H1 (cell line): ENCODE data around the gene IDH3A. TPM values are rescaled to one million over a fixed set of nuclear protein-coding genes. Genes with fewer than 3 reads are reported as not detected.

Source experiments
- CTCF ChIA-PET: fragments of 300-600 bp; sonication (Branson Sonifier 250); formaldehyde crosslinking; loops from one replicate; lab custom pipeline; 2021; ENCODE audit not compliant: partially characterized antibody; lab: Charles Lee
- POLR2A ChIA-PET: fragments of 300-600 bp; sonication (Branson Sonifier 250); formaldehyde crosslinking; loops from one replicate; lab custom pipeline; 2021; ENCODE audit warnings: inconsistent platforms; ENCODE audit not compliant: partially characterized antibody; lab: Charles Lee
- DNase-seq, 2 experiments: peaks; one replicate each; pipeline versions ENCODE4 v3.0.0 to v3.0.0-alpha.2; 2010 to 2022; ENCODE audit warnings: low spot score in 2 of 2, low read depth in 1 of 2, mixed read lengths in 1 of 2
- FAIRE-seq: peaks from 2 replicates; lab custom pipeline; 2011; peaks lifted over from hg19 to GRCh38; lab: Jason Lieb, UNC
- H2AFZ ChIP-seq: 2 replicates; pipeline ENCODE4 v1.8.1; 2012; ENCODE audit warnings: low read length, inconsistent platforms
- H2AK5ac ChIP-seq: 2 replicates; pipeline ENCODE4 v1.6.1; 2013; ENCODE audit warnings: low read depth, low read length
- H2BK120ac ChIP-seq: replicated peaks from 2 replicates; pipeline ENCODE3; 2013; ENCODE audit warnings: low read depth, low read length, inconsistent platforms
- H2BK12ac ChIP-seq: 2 replicates; pipeline ENCODE4 v1.6.1; 2013; ENCODE audit warnings: low read depth, low read length
- H2BK15ac ChIP-seq: 2 replicates; pipeline ENCODE4 v1.6.1; 2013; ENCODE audit warnings: low read length
- H2BK20ac ChIP-seq: 2 replicates; pipeline ENCODE4 v1.6.1; 2013; ENCODE audit warnings: low read length
- H2BK5ac ChIP-seq: 2 replicates; pipeline ENCODE4 v1.6.1; 2013; ENCODE audit warnings: low read depth, low read length
- H3K14ac ChIP-seq: 2 replicates; pipeline ENCODE4 v1.6.1; 2013; ENCODE audit warnings: inconsistent platforms; ENCODE audit not compliant: insufficient read length
- H3K18ac ChIP-seq: 2 replicates; pipeline ENCODE4 v1.6.1; 2013; ENCODE audit warnings: low read length; ENCODE audit errors: extremely low read depth
- H3K23ac ChIP-seq: 2 replicates; pipeline ENCODE4 v1.6.1; 2013; ENCODE audit warnings: inconsistent platforms; ENCODE audit not compliant: insufficient read length
- H3K23me2 ChIP-seq: 2 replicates; pipeline ENCODE4 v1.6.1; 2013; ENCODE audit warnings: low read depth, low read length
- H3K27ac ChIP-seq: 2 replicates; pipeline ENCODE4 v1.6.1; 2011; ENCODE audit warnings: low read depth, low read length, inconsistent platforms
- H3K27me3 ChIP-seq, 4 experiments: replicated peaks in 1 of 4; 1 replicate in 1 of 4; 2 replicates in 3 of 4; pipeline versions ENCODE4 v1.6.1 to v1.8.1; 2011 to 2013; ENCODE audit warnings: low read length in 3 of 4, mild to moderate bottlenecking in 3 of 4, inconsistent platforms in 2 of 4, mixed read lengths in 2 of 4, moderate library complexity in 1 of 4; ENCODE audit not compliant: control insufficient read depth in 3 of 4, insufficient read depth in 3 of 4; ENCODE audit errors: extremely low read depth in 1 of 4
- H3K36me3 ChIP-seq, 4 experiments: 2 replicates each; pipeline versions ENCODE4 v1.6.1 to v1.8.1; 2011 to 2013; ENCODE audit warnings: mild to moderate bottlenecking in 4 of 4, low read length in 3 of 4, moderate library complexity in 2 of 4, control low read depth in 1 of 4, inconsistent platforms in 1 of 4; ENCODE audit not compliant: insufficient read depth in 4 of 4, control insufficient read depth in 2 of 4
- H3K4ac ChIP-seq: replicated peaks from 2 replicates; pipeline ENCODE3; 2013; ENCODE audit warnings: low read length, low read depth, mixed read lengths, inconsistent platforms; ENCODE audit not compliant: insufficient read length
- H3K4me1 ChIP-seq, 4 experiments: replicated peaks in 1 of 4; 1 replicate in 1 of 4; 2 replicates in 3 of 4; pipeline versions ENCODE4 v1.6.1 to v1.8.1; 2011 to 2013; ENCODE audit warnings: low read length in 3 of 4, inconsistent platforms in 2 of 4, mixed read lengths in 1 of 4; ENCODE audit not compliant: insufficient read depth in 4 of 4, control insufficient read depth in 3 of 4
- H3K4me2 ChIP-seq, 2 experiments: 2 replicates each; pipeline versions ENCODE4 v1.6.1 to v1.8.1; 2011 to 2013; ENCODE audit warnings: low read depth in 2 of 2, low read length in 2 of 2, control low read depth in 1 of 2, inconsistent platforms in 1 of 2, mild to moderate bottlenecking in 1 of 2; ENCODE audit not compliant: insufficient read depth in 1 of 2
- H3K4me3 ChIP-seq, 4 experiments: fragments of 200-600, 300-600 bp in 1 of 4; sonication (generic), shearing (Covaris generic), sonication (Bioruptor Twin) in 1 of 4; 2 replicates each; pipeline versions ENCODE4 v1.5.1 to v1.8.1; 2011 to 2016; ENCODE audit warnings: low read length in 4 of 4, low read depth in 3 of 4, control low read depth in 2 of 4, inconsistent platforms in 2 of 4, mild to moderate bottlenecking in 2 of 4, mixed read lengths in 1 of 4, moderate library complexity in 1 of 4; ENCODE audit not compliant: insufficient read depth in 2 of 4; ENCODE audit errors: extremely low read depth in 1 of 4
- H3K56ac ChIP-seq: replicated peaks from 2 replicates; pipeline ENCODE3; 2013; ENCODE audit warnings: low read depth, mild to moderate bottlenecking, mixed read lengths, low read length, inconsistent platforms; ENCODE audit not compliant: insufficient read length
- H3K79me1 ChIP-seq: 2 replicates; pipeline ENCODE4 v1.6.1; 2013; ENCODE audit warnings: low read depth, low read length, control low read depth
- H3K79me2 ChIP-seq, 2 experiments: 2 replicates each; pipeline versions ENCODE4 v1.6.1 to v1.8.1; 2012 to 2013; ENCODE audit warnings: low read length in 2 of 2, mild to moderate bottlenecking in 2 of 2, inconsistent platforms in 1 of 2; ENCODE audit not compliant: insufficient read depth in 2 of 2, control insufficient read depth in 1 of 2
- H3K9ac ChIP-seq, 4 experiments: replicated peaks in 1 of 4; 1 replicate in 1 of 4; 2 replicates in 3 of 4; pipeline versions ENCODE4 v1.6.1 to v1.8.1; 2011 to 2013; ENCODE audit warnings: low read depth in 3 of 4, low read length in 3 of 4, control low read depth in 2 of 4, mild to moderate bottlenecking in 2 of 4, moderate library complexity in 2 of 4, inconsistent platforms in 1 of 4; ENCODE audit errors: extremely low read depth in 1 of 4
- H3K9me3 ChIP-seq, 2 experiments: 2 replicates each; pipeline versions ENCODE4 v1.6.1 to v1.8.1; 2012 to 2013; ENCODE audit warnings: mild to moderate bottlenecking in 2 of 2, moderate library complexity in 2 of 2, control low read depth in 1 of 2, inconsistent platforms in 1 of 2, low read depth in 1 of 2, low read length in 1 of 2, mixed read lengths in 1 of 2; ENCODE audit not compliant: insufficient read depth in 2 of 2
- H4K20me1 ChIP-seq, 2 experiments: replicated peaks in 1 of 2; 2 replicates each; pipeline versions ENCODE3 to v1.8.1; 2011 to 2013; ENCODE audit warnings: inconsistent platforms in 2 of 2, low read length in 2 of 2, mild to moderate bottlenecking in 1 of 2; ENCODE audit not compliant: insufficient read depth in 2 of 2, control insufficient read depth in 1 of 2
- H4K5ac ChIP-seq: 2 replicates; pipeline ENCODE4 v1.6.1; 2013; ENCODE audit warnings: low read length, low read depth, mixed read lengths, inconsistent platforms; ENCODE audit not compliant: insufficient read length
- H4K8ac ChIP-seq: 2 replicates; pipeline ENCODE4 v1.8.0; 2013; ENCODE audit warnings: mild to moderate bottlenecking, moderate library complexity, low read length, inconsistent platforms; ENCODE audit not compliant: insufficient read depth; ENCODE audit errors: extremely low read depth
- H4K91ac ChIP-seq: replicated peaks from 2 replicates; pipeline ENCODE3; 2013; ENCODE audit warnings: low read length, mixed read lengths, inconsistent platforms; ENCODE audit not compliant: insufficient read length
- CBX5 ChIP-seq: fragments of 300-800, 300-1000 bp; sonication (generic); IDR thresholded peaks from 2 replicates; pipeline ENCODE4 v1.7.1; 2016; ENCODE audit warnings: antibody characterized with exemption, low read length, low read depth
- CBX8 ChIP-seq: fragments of 300-800, 300-1000 bp; sonication (generic); IDR thresholded peaks from 2 replicates; pipeline ENCODE4 v1.7.1; 2016; ENCODE audit warnings: low read depth, low read length, borderline replicate concordance
- CEBPB ChIP-seq: IDR thresholded peaks from 2 replicates; pipeline ENCODE4 v1.6.1; 2012; ENCODE audit warnings: low read depth, low read length
- GTF2F1 ChIP-seq: IDR thresholded peaks from 2 replicates; pipeline ENCODE4 v1.6.1; 2012; ENCODE audit warnings: low read depth, low read length, improper control_type of control experiment, borderline replicate concordance
- KDM1A ChIP-seq: fragments of 200-600, 300-600 bp; sonication (generic); IDR thresholded peaks from 2 replicates; pipeline ENCODE4 v1.7.1; 2016; ENCODE audit warnings: mild to moderate bottlenecking, low read length, borderline replicate concordance
- MAFK ChIP-seq: IDR thresholded peaks from 2 replicates; pipeline ENCODE4 v1.6.1; 2012; ENCODE audit warnings: low read depth, mild to moderate bottlenecking, improper control_type of control experiment, low read length
- NRF1 ChIP-seq: IDR thresholded peaks from 2 replicates; pipeline ENCODE4 v1.6.1; 2011; ENCODE audit warnings: mild to moderate bottlenecking, low read depth, low read length, improper control_type of control experiment
- SP4 ChIP-seq: IDR thresholded peaks from 2 replicates; pipeline ENCODE4 v1.6.1; 2012; ENCODE audit warnings: low read length, inconsistent platforms
- SRF ChIP-seq: IDR thresholded peaks from 2 replicates; pipeline ENCODE4 v1.6.1; 2011; ENCODE audit warnings: mild to moderate bottlenecking, low read depth, low read length, moderate library complexity
- SUZ12 ChIP-seq: fragments of 200-600 bp; sonication (generic); IDR thresholded peaks from 2 replicates; pipeline ENCODE4 v1.6.1; 2012; ENCODE audit warnings: mild to moderate bottlenecking, inconsistent platforms, low read length, moderate library complexity, mixed read lengths
- WGBS, 2 experiments: shearing (Covaris generic) in 1 of 2; methylation state at CpG; one replicate each; pipeline versions ENCODE4 v1.1.6 to v1.1.7; 2013 to 2015; ENCODE audit warnings: low lambda C conversion rate in 2 of 2, mixed read lengths in 2 of 2, inconsistent platforms in 1 of 2, low coverage in 1 of 2, missing lambda C conversion rate in 1 of 2; ENCODE audit not compliant: insufficient replicate concordance in 2 of 2, insufficient coverage in 1 of 2, insufficient read length in 1 of 2; ENCODE audit errors: extremely low coverage in 1 of 2, missing lambda C conversion rate in 1 of 2; 5-methylcytosine and 5-hydroxymethylcytosine counted together
- polyA plus RNA-seq, 7 experiments: library from polyadenylated mRNA; depleted of rRNA in 3 of 7; stranded (reverse) in 5 of 7; unstranded in 2 of 7; fragments of >200 nt in 5 of 7; fragments of 200-250 nt in 2 of 7; gene quantifications; 1 replicate in 5 of 7; 2 replicates in 1 of 7; 4 replicates in 1 of 7; pipeline versions ENCODE4 v1.2.1 to v1.2.3, GENCODE V29; 2011 to 2013; ENCODE audit warnings: missing spikeins in 2 of 7, mixed read lengths in 2 of 7
- total RNA-seq: library from RNA; stranded (reverse); fragmentation: NEBNext Ultra II Directional; extraction: Animal tissue kit (Norgen Biotek cat#: 25700); gene quantifications from 2 replicates; pipeline ENCODE4 v1.2.1, GENCODE V29; 2021

Gene IDH3A
- total and polyA plus RNA-seq, 2 of the 8 experiments (the other 6 are each of a cell fraction or from before 2014, with no cell fraction given), result 23.4 to 36.8 TPM

- H2BK15ac ChIP-seq, result no peak overlapping the region
- H4K8ac ChIP-seq, result no peak overlapping the region
- no peak overlapping the region for H3K56ac ChIP-seq
- H2AFZ ChIP-seq, result no peak overlapping the region
- peaks cover 0 to 2% (median 0%) of the 10 kb centered on the region in 4 experiments; a peak in 2 of 7 replicates for H3K4me1 ChIP-seq
- H3K4me2 ChIP-seq, result no peak overlapping the region
- H3K27me3 ChIP-seq, result no peaks in the 10 kb centered on the region
- H3K27ac ChIP-seq, result no peak overlapping the region
- H3K9me3 ChIP-seq, result no peaks in the 10 kb centered on the region
- H3K4me3 ChIP-seq, result no peak overlapping the region
- H4K5ac ChIP-seq, result no peak overlapping the region
- DNase-seq (peak in 1 of 2 experiments; percentile 20), FAIRE-seq (no peak)
- H2BK120ac ChIP-seq, result no peak overlapping the region
- WGBS, 2 experiments, result 83% methylated on average over 5 of the region's 5 CpGs; no CpG with 5 or more reads in 1 of the 2 experiments
- no peak overlapping the region for H3K23ac ChIP-seq
- no peak overlapping the region for H4K91ac ChIP-seq
- no peaks in the 10 kb centered on the region for H3K79me2 ChIP-seq
- CTCF ChIA-PET, result interaction anchor here (0.9 to 2.1 kb wide), 6 partner anchors 15 to 210 kb away, joined by 3 to 14 read pairs (median 6); no protein-coding TSS in a partner anchor
- H3K36me3 ChIP-seq, result no peaks in the 10 kb centered on the region
- no peak overlapping the region for H3K14ac ChIP-seq
- H3K9ac ChIP-seq, result no peak overlapping the region
- H4K20me1 ChIP-seq, result no peaks in the 10 kb centered on the region
- H2BK5ac ChIP-seq, result no peak overlapping the region
- H3K79me1 ChIP-seq, result no peaks in the 10 kb centered on the region; the same call in 1 of the 2 replicates
- no peak overlapping the region for H3K18ac ChIP-seq
- no peak overlapping the region for H2BK12ac ChIP-seq
- no peak overlapping the region for H3K4ac ChIP-seq
- H3K23me2 ChIP-seq, result no peaks in the 10 kb centered on the region
- POLR2A ChIA-PET, result no interaction called here
- H2AK5ac ChIP-seq, result no peak overlapping the region
- no peak overlapping the region for H2BK20ac ChIP-seq
- TF ChIP-seq SRF (no peak), CEBPB (no peak), CBX5 (no peak), CBX8 (no peak), KDM1A (no peak), GTF2F1 (no peak), NRF1 (no peak), SUZ12 (no peak), SP4 (no peak), MAFK (no peak)
Measured at GRCh38 chr15:78210349-78210717, 61.2 kb downstream of the IDH3A start.
